ENCODE results near the gene POMT2. TPM values are rescaled to one million over a fixed set of nuclear protein-coding genes. Genes with fewer than 3 reads are reported as not detected.

POMT2 gene
- total and polyA plus RNA-seq, 2 donors (not counting 3 experiments of a cell fraction or from before 2014, with no cell fraction given), result 19.5 to 48.2 TPM

GRCh38 chr14:77296906-77297305, 23.8 kb downstream of the POMT2 start:
- no peaks in the 10 kb centered on the region for H3K9me1 ChIP-seq (replicated peaks; ENCODE audit: control insufficient read depth, extremely low read depth, insufficient read depth, low read length)
- H3K9ac ChIP-seq (replicated peaks; ENCODE audit: extremely low read depth, insufficient read depth, low read length), result no peak overlapping the region
- no peaks in the 10 kb centered on the region for H4K20me1 ChIP-seq (replicated peaks; ENCODE audit: control insufficient read depth, extremely low read depth, insufficient read depth, low read length)
- FAIRE-seq (no peak), DNase-seq (ENCODE audit: low read depth, low spot score) (no peak)
- ChIA-PET POLR2A (no interaction called here), CTCF (interaction anchor here (0.6 to 12.7 kb wide), 5 partner anchors 13 to 178 kb away, joined by 3 to 515 read pairs (median 4); no protein-coding TSS in a partner anchor)
- no peak overlapping the region for H3K4me3 ChIP-seq (replicated peaks in 1 of 3; ENCODE audit: insufficient read depth in 1 of 3, low read depth in 1 of 3, low read length in 3 of 3)
- no peaks in the 10 kb centered on the region for H3K79me2 ChIP-seq (ENCODE audit: control insufficient read depth, insufficient read depth, low read length)
- TF ChIP-seq GATA2 (IDR thresholded peaks at IDR 0.05; ENCODE audit: insufficient read depth, insufficient read length, low read depth, low read length) (no peak), CTCF (IDR thresholded peaks at IDR 0.05; ENCODE audit: extremely low read depth in 1 of 2, insufficient read depth in 1 of 2, low read depth in 1 of 2, low read length in 2 of 2) (no peak), POLR2A (IDR thresholded peaks at IDR 0.05; ENCODE audit: low read depth, low read length) (no peak), EZH2 (IDR thresholded peaks at IDR 0.05; ENCODE audit: borderline replicate concordance, low read depth, low read length, severe bottlenecking) (no peak), MYC (IDR thresholded peaks at IDR 0.05; ENCODE audit: low read depth, low read length) (no peak), JUN (IDR thresholded peaks at IDR 0.05; ENCODE audit: borderline replicate concordance, insufficient read depth, insufficient read length, low read depth) (no peak), FOS (IDR thresholded peaks at IDR 0.05; ENCODE audit: borderline replicate concordance, insufficient read depth, low read length) (no peak)
- no peaks in the 10 kb centered on the region for H3K9me3 ChIP-seq (replicated peaks; ENCODE audit: control insufficient read depth, insufficient read depth, low read length)
- H3K36me3 ChIP-seq (ENCODE audit: control insufficient read depth in 2 of 2, extremely low read depth in 1 of 2, insufficient read depth in 2 of 2, low read length in 2 of 2), result no peaks in the 10 kb centered on the region
- intact Hi-C loops (cut with micrococcal nuclease), result no loop called here
- dilution Hi-C loops (cut with MboI; ENCODE audit: extremely low pct_ligation_motif_present, low sequenced_read_pairs), result no loop called here
- no peak overlapping the region for H3K27ac ChIP-seq (ENCODE audit: insufficient read depth, low read depth, low read length)
- no peak overlapping the region for H3K4me2 ChIP-seq (ENCODE audit: insufficient read depth, low read length)
- no peak overlapping the region for H2AFZ ChIP-seq (ENCODE audit: low read depth, low read length)
- no TSS peak for BruUV-seq (replicated peaks)
- H3K27me3 ChIP-seq (ENCODE audit: control insufficient read depth in 2 of 2, insufficient read depth in 2 of 2, low read length in 2 of 2), result no peaks in the 10 kb centered on the region
- peaks cover 6% of the 10 kb centered on the region for H3K4me1 ChIP-seq (ENCODE audit: control insufficient read depth, extremely low read depth, insufficient read depth, low read length)
